ENCODE results near the gene SYNDIG1.

Gene SYNDIG1

DNA sequence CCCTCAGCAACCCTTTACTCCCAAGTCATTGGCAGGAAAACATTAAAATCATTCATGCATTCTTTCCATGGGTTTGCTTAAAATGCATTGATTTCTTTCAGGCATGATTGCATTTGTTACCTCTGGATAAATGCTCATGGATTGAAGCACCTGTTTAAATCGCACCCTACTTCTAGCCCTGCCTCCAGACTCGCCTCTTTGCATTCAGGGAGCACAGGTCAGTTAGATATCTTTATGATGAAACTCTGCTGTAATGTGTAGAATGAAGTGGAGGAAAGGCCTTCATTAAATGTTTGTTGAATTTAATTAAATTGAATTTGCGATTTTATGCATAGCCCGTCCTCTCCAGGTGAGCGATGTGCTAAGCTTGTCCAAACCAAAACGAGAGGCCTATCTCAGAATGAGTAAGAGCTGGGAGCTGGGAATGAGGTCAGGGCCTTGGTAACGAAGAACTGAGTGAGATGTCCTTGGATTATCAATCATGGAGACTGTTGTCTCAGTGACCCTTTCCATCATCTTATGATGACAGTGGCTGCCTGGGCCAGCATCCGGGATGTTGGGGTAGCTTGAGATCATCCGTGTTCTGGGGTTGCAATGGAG, 210.1 kb downstream of the SYNDIG1 start:
- no peak for ATAC-seq

DNA sequence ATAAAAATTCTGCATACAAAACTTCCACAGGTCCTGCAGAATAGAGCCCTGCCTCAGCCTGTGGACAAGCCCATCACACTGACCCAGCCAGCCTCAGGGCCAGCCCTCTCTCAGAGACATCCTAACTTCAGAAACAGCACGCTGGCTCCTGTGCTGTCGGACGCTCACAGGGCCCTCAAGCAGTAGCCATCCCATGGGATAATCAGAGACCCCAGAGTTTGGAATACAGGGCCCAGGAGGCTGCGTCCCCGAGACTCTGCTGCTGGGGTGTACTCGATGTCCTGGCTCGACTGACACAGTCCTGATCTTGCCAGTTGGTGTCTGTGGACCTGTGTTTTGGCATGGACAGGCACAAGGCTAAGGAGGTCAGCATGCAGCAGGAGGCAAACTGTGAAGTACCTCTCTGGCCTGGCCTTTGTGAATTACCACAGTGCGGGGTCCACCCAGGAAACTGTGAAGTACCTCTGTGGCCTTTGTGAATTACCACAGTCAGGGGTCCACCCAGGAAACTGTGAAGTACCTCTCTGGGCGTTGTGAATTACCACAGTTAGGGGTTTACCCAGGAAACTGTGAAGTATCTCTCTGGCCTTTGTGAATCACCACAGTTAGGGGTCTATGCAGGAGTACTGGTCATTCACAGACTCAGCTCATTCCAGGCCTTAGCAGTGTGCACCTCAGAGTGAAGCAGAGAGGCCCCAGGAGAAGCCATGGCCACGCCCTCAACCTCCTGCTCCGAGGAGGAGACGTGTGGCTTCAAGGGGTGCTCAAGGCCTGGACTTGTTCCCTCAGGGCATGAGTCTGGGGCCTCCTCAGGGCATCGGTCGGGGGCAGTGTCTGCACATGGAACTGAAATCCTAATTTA, 212.4 kb downstream of the SYNDIG1 start:
- no peak for ATAC-seq

DNA sequence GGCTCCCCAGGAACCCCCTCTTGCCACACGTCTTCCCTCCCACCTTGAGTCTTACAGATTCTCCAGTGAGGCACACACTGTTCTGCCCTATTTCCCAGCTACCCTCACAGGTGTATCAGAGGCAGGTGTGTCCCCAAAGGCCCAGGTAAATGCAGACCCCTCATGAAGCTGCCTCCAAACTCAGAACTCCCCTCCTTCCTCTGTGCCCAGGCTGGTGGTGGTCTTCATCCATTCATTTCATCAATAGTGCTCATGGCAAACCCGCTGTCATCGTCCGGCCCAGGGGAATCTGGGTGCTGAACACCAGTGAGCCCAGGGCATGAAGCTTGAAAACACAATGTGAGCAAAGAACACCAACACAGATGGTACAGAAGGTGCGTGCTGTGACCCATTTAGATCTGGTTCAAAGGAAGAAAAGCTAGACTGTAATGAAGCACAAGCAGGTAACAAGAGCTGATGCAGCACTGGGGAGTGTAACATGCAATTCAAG, 213.1 kb downstream of the SYNDIG1 start:
- ATAC-seq: no peak

DNA sequence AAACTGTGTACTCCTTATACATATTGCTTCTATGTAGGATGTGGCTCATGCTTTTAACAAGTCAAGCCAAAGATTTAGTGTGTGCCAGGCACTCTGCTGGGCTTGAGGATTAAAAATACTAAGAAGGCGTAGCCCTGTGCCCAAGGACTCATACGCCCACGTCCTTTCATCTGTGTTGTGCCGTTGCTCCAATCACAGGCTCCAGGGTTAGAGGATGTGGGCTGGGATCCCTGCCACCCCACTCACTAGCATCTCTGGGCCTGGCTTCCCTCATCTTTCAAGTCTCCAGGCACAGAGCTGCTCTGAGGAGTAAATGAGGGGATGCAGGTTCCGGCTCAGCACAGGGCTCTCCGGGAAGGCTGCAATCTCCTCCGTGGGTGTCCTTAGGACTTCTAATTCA, 214.2 kb downstream of the SYNDIG1 start:
- no peak for ATAC-seq

DNA sequence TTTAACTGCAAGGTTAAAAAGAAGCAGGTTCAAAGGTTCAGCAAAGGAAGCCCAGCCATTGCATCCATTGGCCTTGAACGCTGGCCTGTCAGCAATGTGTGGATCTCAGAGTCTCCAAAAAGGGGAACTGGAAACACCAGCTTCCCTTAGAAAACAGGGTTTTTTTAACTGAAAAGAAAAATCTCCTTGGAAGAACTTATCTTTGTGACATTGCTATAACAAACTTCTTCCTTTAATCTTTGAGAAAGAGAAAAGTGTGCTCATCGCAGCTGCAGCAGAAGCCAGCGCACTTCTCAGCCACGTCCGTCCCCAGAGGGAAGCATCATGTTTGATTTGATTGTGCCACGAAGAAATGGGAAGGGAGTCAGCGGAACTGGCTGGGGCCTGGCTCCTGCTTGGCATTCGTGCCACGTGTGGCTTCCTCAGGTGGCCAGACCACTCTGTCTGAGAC, 215.0 kb downstream of the SYNDIG1 start:
- ATAC-seq: no peak

DNA sequence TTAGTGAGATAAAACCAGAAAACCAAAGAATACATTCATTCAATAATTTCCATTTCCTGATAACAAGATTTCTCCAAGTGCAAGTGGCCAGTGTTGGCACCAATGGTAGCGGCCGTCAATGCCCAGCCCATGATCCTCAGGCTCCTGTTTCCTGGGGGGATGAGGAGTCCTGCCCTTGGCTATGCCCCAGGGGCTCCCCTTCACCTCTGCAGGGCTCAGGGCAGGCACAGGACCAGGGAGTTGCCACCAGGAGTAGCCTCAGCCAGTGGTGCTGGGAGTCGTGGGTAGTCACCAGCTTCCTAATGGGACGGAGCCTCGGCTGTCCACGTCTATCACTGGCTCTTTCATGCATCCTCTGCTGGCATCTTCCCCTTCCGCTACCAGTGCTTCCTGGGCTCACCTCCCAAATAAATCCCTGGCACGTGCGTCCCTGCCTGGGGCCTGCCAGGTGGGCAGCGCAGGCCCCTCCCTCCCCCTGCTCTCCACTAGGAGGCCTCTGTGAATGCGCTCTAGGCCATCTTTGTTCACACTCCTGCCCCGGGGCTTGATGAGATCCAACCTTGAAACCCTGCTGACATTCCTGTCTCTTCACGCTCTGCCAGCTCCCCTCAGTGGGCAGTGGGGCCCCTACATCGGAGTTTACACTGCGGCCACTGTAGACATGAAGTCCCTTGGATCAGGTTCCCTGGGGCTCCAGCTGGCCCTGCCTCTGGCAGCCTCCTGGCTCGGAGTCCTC, 215.7 kb downstream of the SYNDIG1 start:
- ATAC-seq: no peak

DNA sequence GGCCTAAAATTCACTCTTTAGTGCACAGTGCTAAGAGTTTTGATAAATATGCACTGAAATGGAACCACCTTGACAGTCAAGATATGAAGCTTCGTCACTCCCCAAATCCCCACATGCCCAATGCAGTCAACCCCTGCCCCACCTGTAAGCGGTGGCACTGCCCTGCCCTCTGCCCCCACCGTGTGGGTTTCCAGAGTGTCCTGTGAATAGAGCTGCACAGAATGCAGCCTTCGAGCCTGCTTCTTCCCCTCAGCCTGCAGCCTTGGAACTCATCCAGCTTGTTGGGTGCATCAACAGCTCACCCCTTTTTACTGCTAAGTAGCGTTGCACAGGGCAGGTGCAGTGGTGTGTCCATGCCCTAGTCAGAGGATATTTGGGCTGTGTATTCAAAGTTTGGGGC, 216.3 kb downstream of the SYNDIG1 start:
- ATAC-seq: no peak

DNA sequence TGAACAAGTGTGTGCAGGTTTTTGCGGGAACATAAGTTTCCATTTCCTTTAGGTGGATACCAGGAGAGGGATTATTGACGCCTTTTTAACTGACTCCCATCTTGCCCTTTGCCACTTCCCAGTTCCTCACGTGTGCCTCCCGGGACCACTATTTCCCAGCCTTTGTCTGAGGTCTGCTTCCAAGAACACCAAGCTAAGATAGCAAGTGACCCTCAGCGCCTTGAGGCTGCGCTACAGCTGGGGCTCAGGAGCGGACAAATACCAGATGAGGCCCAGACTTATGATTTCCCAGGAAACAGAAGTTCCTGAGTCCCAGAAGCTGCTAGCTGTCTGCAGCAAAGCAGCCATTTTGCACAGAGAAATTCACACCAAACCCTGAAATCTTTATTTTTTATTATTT, 216.7 kb downstream of the SYNDIG1 start:
- ATAC-seq: no peak

DNA sequence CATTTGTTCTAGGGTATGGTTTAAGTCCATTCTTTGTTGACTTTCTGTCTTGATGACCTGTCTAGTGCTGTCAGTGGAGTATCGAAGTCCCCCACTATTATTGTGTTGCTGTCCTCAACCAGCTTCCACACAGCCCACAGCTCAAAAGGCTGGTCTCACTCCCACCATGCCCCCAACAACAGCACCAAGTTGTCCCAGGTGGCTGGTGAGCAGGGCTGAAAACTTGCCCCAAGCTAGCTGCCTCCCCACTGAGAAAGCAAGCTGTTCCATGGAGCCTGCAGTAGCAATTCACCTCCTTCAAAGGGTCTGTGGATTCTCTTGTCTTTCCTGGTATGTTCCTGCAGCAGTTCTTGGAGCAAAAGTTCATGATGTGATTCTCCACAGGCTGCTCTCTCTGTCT, 221.0 kb downstream of the SYNDIG1 start:
- no peak for ATAC-seq

DNA sequence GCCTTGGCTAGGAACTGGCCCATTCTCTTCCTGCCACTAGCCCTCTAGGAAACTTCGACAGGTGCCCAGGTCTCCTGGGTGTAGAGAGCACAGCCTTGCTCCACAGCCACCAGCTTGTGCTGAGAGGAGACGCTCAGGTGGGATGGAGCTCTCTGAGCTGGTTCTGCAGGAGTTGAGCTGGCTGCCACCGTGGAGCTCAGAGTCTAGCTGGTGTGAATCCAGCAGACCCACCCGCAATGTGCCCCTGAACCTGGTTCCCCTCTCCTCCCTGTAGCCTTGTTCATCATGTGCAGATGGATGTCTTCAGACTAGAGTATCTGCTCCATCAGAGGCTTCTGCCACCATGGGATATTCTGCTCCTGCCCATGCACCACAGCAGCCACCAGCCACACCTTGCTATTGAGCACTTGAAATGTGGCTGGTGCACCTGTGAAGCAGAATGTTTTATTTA, 222.5 kb downstream of the SYNDIG1 start:
- no peak for ATAC-seq

DNA sequence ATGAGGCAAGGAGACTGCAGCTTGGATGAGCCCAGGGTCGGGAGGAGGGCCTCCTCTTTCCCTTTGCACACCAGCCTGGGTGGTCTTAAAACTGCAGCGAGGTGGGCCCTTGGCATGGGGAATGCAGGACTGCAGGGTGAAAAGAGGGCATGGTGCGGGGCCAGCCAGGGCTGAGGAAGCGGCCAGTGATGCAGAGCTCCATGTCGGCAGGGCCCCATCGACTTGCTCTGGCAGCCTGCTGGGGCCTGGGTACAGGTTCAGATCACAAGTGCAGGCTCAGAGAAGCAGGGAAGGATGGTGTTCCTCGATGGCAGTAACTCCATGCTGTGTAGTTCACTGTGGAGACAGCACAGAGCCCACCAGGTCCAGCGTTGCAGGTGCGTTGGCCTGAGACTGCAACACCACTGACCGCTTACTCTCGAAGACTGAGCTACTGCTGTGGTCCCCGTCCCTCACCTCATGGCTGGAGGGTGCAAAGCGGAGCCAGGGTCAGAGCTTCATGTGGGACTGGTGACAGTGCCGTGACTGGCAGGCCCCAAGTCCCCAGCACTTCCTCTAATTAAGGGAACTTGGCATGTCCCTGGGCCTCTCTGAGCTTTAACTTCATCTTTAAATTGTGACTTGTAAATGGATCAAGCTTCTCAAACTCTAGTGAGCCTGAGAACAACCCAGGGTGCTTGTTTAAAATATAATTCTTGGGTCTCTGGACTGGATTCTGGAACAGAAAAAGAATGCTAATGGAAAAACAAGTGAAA, 223.2 kb downstream of the SYNDIG1 start:
- no peak for ATAC-seq

DNA sequence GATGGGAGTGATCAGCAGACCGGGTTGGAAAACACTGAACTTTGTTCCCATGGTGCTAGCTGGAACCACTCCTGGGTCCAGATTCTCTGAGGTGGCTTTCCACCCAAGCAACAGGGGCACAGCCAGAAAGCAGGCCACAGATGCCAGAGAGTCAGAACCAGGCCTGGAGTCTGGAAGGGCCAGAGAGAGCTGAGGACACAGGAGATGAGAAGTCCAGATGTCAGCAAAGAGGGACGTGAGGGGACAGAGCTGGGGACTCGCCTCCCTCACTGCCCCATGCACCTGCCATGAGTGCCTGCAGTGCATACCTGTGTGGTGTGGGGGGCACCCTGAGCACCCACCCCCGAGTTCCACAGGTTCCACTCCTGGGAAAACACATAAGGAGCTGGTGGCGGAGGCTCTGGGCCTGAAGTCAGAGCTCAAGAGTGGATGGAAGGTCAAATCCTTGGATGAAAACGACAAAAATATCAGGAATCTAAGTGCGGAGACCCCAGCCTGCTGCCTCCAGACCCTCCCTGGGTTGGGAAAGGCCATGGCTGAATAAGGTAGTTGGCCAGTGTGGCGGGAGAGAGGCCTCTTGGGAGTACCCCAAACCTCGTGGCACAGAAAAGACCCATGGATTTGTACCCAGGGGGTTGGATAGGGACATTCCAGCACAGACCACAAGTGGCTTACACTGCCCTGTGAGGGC, 224.2 kb downstream of the SYNDIG1 start:
- ATAC-seq: no peak

DNA sequence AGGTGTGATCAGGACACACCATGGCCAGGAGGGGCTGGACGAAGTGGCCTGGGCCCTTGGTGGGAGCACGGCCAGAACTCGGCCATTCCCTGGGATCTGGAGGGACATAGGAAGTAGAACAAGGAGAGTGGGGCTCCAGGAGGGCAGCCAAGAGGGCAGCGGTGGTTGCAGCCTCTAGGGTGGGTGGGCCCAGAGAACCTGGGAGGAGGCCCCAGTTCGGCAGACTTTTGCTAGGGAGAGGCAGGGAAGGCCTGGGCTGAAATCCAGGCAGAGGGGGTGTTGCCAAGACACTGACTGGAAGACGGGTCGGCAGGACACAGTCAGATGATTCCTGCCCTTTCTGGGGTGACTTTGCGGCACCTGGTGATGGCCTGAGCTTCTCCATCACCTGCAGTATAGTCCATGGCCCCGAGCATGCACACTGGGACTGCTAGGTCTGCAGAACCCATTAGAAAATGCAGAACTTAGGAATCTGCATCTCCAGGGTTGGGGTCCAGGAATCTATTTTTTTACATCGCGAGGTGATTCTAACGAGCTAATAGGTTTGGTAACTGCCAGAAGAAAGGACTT, 224.8 kb downstream of the SYNDIG1 start:
- ATAC-seq: no peak

DNA sequence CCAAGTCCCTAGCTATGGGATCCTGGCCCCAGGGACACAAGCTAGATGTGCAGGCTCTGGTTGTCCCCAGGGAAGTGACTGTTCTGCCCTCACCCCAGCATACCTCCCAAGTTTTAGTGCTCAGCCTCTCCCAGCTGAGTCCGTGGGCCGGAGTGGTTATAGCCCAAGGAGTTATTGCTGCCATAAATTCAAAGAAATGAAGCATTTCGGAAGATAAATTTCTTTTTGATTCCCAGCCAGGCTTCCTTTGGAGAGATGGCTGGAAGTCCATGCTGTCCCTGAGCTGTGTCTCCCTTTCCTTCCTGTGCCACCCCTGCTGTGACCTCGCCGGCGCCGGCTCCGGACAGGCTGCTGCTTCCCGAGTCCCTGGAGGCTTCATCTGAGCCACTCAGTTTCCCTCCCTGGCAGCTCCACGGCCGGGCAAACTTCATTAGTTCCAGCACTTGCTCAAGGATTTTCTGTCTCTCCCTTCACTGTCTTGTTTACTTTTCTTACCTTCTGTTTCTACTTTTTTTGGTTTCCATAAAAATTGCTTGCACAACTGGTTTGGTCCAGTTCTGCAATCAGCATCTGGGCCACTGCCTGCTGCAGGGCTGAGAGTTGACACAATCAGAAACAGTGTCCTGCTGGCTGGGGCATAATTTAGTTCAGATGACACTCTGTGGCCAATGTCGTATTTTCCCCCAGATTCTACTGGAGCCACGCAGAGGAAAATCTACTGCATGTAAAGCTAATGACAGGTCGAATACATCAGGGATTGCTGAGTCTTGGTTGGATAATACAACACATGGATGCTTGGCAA, 225.5 kb downstream of the SYNDIG1 start:
- no peak for ATAC-seq

DNA sequence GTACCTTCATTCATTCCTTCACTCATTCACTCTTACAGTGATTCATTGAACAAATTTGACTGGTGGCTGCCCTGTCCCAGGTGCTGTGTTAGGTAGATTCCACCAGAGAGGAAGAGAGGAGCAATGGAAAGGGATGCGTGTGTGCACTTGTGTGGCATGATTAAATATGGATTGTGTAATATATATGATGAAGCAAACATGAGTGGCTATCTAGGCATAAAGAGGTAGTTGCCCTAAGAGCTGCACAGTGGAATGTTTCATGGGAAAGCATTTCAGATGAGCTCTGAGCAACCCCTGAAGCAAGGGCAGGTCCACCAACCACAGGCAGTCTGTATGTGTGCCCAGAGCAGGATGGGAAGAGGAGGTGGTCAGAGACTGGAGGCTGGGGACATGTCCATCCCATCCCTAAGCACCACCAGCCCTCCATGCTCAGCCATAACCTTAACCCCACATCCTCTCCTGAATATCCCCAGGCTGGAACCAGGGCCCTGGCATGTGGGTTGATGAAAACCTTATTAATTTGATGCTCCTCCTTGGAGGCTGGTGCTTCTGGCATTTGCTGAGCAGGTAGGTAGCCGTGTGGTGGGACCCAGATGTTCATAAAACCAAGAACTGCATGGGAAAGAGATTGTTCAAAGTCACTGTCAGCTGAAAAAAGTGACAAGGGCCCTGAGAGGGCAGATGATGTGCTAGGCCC, 226.2 kb downstream of the SYNDIG1 start:
- no peak for ATAC-seq

DNA sequence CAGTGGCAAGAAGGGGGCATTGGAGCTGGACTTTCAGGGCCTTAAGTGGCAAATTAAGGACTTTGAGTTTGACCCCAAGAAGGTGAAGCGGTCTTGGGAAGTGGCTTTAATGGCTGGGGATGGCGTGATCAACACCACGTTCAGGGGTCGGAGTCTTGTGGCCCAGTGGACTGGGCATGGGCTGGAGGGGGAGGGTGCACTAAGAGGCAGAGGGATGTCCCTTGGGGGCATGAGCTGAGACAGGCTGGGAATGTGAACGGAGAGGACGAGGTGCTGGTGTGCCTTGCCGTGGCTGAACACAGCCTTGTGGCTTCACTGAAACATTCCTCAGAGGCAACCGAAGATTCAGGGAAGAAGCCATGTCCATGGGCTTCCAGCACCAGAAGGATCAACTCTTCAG, 227.0 kb downstream of the SYNDIG1 start:
- no peak for ATAC-seq

DNA sequence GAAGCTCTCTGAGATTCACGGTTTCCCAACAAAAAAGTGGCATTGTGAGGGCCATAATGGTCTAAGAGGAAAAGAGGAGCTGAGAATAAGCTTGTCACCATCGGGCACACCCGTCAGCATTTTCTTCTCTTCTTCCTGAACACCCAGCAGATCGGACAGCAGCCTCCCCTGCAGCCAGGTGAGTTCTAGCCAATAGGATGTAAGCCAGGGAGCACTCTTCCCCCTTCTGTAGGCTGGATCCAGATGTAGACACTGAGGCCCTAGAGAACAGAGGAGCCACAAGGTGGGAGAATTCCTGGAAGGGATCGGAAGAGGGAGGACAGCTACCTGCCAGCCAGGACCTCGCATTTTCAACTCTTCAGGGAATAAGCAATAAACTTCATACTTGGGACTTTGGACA, 228.0 kb downstream of the SYNDIG1 start:
- ATAC-seq: no peak

DNA sequence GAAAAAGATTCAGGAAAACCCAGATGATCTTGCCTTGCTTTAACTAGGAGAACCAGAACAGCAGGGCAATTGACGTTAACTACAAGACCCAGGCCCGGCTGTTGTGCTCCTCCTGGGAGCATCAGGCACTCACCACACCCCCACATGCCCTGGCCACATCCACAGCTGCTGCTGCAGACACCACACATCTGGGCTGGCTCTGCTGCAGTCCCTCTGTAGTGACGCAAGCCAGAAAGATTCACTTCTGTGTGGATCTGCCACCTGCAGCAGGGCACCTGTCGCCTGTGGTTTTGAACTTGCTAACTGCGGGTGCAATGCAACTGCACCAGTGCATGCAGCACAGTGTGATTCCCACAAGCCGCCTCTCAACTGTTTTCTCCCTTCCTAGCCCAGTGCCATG, 228.8 kb downstream of the SYNDIG1 start:
- no peak for ATAC-seq

DNA sequence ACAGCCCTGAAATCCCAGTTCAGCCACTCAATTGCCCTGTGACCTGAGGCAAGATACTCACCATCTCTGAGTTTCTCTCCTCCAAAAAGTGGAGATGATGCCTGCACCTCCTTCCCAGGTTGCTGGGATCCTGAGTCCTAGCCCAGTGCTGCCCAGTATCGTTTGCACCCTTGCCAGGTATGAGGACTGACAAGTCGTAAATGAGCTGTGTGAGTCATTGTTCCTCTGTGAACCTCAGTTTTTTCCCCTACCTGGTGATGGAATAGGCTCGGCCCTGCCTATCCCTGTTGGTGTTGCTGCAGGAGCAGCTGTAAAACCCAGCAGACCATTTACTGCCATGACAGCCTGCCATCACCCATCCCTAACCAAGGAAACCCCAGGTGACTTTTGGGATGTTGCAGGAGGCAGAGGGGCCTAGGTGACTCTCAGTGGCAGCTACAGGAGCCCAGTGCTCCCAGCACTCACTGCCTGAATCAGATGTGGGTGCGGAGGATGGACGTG, 229.3 kb downstream of the SYNDIG1 start:
- no peak for ATAC-seq

Data from activated CD4-positive, CD25-positive, alpha-beta regulatory T cell treated with anti-CD3 and anti-CD28 coated beads, Interleukin-2, amount 50 U/mL, for 24 hours (primary cell).